ENCODE data around the gene NOS3. TPM values are rescaled to one million over a fixed set of nuclear protein-coding genes. Genes with fewer than 3 reads are reported as not detected.
"Not testable (repeated sequence)": the region's sequence is repeated elsewhere in the genome, so short reads cannot be mapped to it uniquely, and the experiment has no call there.

Gene NOS3
- total RNA-seq, 1 experiment from 2014 or later, result 16.5 TPM

DNA sequence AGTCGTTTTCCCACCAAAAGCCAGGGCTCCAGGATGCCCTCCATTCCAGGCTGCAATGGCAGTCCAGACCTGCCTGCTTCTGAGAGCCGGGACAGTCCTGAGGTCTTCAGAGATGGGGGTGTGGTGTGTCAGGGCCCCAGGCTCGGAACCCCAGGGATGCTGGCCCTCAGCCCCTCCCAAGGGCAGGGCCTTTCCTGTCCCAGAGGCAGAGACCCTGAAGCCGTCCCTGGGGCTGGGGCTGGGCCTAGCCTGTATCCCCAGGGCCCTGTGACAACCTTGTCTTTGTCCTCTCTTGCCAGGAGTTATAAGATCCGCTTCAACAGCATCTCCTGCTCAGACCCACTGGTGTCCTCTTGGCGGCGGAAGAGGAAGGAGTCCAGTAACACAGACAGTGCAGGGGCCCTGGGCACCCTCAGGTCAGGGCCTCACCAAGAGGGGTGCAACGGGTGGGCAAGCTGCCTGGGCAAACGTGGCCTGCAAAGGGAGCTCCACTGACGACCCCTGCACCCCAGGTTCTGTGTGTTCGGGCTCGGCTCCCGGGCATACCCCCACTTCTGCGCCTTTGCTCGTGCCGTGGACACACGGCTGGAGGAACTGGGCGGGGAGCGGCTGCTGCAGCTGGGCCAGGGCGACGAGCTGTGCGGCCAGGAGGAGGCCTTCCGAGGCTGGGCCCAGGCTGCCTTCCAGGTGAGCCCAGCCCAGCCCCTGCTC lies 15.9 kb downstream of the NOS3 start:
- Histone ChIP-seq H3K4me3 (ENCODE audit: insufficient read depth, low read depth, low read length) (no peak overlapping the region), H3K27me3 (ENCODE audit: control insufficient read depth, insufficient read depth, low read length) (no peaks in the 10 kb centered on the region), H3K36me3 (replicated peaks; ENCODE audit: control insufficient read depth, insufficient read depth, low read length) (no peaks in the 10 kb centered on the region)
- DNase-seq, result peak; percentile 43

DNA sequence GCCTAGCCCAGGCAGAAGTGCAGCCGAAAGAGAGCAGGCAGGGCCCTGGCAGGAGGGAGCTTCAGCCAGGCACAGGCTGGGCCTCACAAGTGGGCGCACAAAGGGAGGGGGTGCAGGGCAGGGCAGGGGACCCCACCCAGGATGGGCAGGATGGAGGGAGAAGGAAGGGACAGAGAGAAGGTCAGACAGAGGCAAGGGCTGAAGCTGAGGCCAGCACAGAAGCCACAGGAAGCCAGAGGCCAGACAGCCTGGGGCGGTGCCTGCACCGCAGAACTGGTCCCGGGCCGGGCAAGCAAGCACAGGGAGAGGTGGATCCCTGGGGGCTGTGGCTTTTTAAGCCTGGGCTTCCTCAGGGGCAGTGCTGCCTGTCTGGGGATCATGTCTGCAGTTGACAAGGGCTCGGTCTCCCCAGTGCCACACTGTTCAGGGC lies 16.7 kb downstream of the NOS3 start:
- H3K4me3 ChIP-seq (ENCODE audit: insufficient read depth, low read depth, low read length), result no peak overlapping the region
- H3K27me3 ChIP-seq (ENCODE audit: control insufficient read depth, insufficient read depth, low read length), result no peaks in the 10 kb centered on the region; the same call in 1 of the 2 replicates
- DNase-seq, result peak; percentile 53
- H3K36me3 ChIP-seq (replicated peaks; ENCODE audit: control insufficient read depth, insufficient read depth, low read length), result no peaks in the 10 kb centered on the region

DNA sequence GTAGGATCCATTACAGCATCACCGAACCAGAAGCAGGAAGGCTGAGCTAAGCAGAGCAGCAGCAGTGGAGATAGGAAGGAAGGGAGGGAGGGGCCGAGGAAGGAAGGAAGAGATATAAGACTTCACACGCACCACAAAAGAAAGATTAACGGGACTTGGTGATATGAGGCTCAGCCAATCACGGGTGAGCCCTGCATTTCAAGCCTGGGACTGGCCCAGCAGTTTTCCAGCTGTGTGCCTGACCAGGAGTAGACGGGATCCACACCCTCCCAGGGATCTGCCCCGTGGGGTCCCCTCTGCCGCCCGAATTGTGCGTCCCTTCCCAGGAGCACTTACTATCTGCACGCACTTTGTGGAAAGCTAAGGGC lies 17.3 kb downstream of the NOS3 start:
- Histone ChIP-seq H3K27me3 (ENCODE audit: control insufficient read depth, insufficient read depth, low read length) (no peaks in the 10 kb centered on the region; the same call in 1 of the 2 replicates), H3K4me3 (ENCODE audit: insufficient read depth, low read depth, low read length) (0 out of 2 replicates have a peak overlapping the region, but pooled peaks have one; percentile 12), H3K36me3 (replicated peaks; ENCODE audit: control insufficient read depth, insufficient read depth, low read length) (no peaks in the 10 kb centered on the region)
- DNase-seq, result peak; percentile 64

GRCh38 chr7:151008511-151009323 lies 17.9 kb downstream of the NOS3 start:
- H3K4me3 ChIP-seq (ENCODE audit: insufficient read depth, low read depth, low read length), result peak overlapping the region; percentile 14; the same call in 1 of the 2 replicates
- H3K36me3 ChIP-seq (replicated peaks; ENCODE audit: control insufficient read depth, insufficient read depth, low read length), result no peaks in the 10 kb centered on the region
- peak; percentile 97 for DNase-seq
- H3K27me3 ChIP-seq (ENCODE audit: control insufficient read depth, insufficient read depth, low read length), result no peaks in the 10 kb centered on the region; the same call in 1 of the 2 replicates

- H3K27me3 ChIP-seq (ENCODE audit: control insufficient read depth, insufficient read depth, low read length), result peaks cover 3% of the 10 kb centered on the region; the same call in 1 of the 2 replicates
- H3K4me3 ChIP-seq (ENCODE audit: insufficient read depth, low read depth, low read length), result no peak overlapping the region
- no peaks in the 10 kb centered on the region for H3K36me3 ChIP-seq (replicated peaks; ENCODE audit: control insufficient read depth, insufficient read depth, low read length)
- peak; percentile 86 for DNase-seq
Measured at GRCh38 chr7:151009327-151010036, 18.7 kb downstream of the NOS3 start.

GRCh38 chr7:151010037-151010306 lies 19.2 kb downstream of the NOS3 start:
- Histone ChIP-seq H3K36me3 (replicated peaks; ENCODE audit: control insufficient read depth, insufficient read depth, low read length) (no peaks in the 10 kb centered on the region), H3K4me3 (ENCODE audit: insufficient read depth, low read depth, low read length) (no peak overlapping the region), H3K27me3 (ENCODE audit: control insufficient read depth, insufficient read depth, low read length) (peaks cover 3% of the 10 kb centered on the region; the same call in 1 of the 2 replicates)
- no peak for DNase-seq

GRCh38 chr7:151010307-151011096 lies 19.7 kb downstream of the NOS3 start:
- DNase-seq, result peak; percentile 81
- Histone ChIP-seq H3K4me3 (ENCODE audit: insufficient read depth, low read depth, low read length) (peak overlapping the region; percentile 26), H3K36me3 (replicated peaks; ENCODE audit: control insufficient read depth, insufficient read depth, low read length) (no peaks in the 10 kb centered on the region), H3K27me3 (ENCODE audit: control insufficient read depth, insufficient read depth, low read length) (peaks cover 4% of the 10 kb centered on the region; the same call in 1 of the 2 replicates)

DNA sequence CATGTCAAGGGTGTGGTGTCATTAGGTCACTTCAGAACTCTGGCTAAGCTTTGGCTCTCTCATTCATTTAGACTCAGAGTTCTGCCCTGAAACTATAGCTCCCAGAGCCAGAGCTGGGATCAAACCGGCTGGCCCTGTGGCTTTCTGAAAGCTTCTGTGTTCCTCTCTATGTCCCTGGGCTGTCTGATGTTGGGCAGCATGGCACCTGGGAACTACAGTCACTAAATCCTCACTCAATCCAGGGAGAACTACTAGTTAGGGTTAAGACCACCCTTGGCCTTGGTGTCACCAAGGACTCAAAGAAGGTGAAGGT lies 20.2 kb downstream of the NOS3 start:
- H3K27me3 ChIP-seq (ENCODE audit: control insufficient read depth, insufficient read depth, low read length), result peaks cover 6% of the 10 kb centered on the region; the same call in 1 of the 2 replicates
- no peak for DNase-seq
- no peak overlapping the region for H3K4me3 ChIP-seq (ENCODE audit: insufficient read depth, low read depth, low read length)
- H3K36me3 ChIP-seq (replicated peaks; ENCODE audit: control insufficient read depth, insufficient read depth, low read length), result no peaks in the 10 kb centered on the region

DNA sequence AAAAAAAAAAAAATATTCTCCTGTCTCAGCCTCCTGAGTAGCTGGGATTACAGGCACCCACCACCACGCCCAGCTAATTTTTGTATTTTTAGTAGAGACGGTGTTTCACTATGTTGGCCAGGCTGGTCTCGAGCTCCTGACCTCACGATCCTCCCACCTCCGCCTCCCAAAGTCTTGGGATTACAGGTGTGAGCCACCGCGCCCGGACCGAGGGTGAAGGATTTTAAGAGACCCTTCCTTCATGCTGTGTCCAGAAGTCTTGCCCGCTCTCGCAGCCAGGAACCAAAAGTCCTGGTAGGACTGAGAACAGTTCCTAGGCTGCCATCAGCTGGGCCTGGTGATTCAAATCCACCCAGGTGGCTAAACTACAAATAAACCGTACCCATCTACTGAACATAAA lies 20.8 kb downstream of the NOS3 start:
- DNase-seq; H3K36me3 ChIP-seq (replicated peaks; ENCODE audit: control insufficient read depth, insufficient read depth, low read length); H3K4me3 ChIP-seq (ENCODE audit: insufficient read depth, low read depth, low read length); H3K27me3 ChIP-seq (ENCODE audit: control insufficient read depth, insufficient read depth, low read length): not testable (repeated sequence)

DNA sequence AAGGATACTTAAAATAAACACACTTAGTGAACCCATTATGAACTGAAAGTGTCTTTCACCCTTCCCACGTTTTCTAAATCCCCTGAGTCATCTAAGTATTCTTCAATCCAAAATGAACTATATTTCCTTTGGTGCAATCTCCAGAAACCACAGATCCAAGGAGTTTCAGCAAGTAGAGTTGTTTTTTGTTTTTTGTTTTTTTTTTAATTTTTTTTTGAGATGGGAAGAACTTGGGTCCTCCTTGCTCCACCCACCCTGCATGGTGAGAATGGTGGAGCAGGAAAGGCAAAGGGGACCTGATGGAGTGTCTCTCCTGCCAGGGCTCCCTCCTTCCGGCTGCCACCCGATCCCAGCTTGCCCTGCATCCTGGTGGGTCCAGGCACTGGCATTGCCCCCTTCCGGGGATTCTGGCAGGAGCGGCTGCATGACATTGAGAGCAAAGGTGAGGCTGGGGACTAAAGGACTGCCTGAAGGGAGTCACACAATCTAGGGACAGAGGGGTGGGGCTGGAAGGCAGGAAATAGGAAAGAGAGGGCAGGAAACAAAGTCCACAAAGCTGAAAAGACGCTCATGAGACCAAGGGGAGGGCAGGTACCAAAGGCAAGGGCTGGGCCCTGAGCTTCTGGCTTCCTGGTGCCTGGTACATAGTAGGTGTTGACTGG lies 21.3 kb downstream of the NOS3 start:
- Histone ChIP-seq H3K4me3 (ENCODE audit: insufficient read depth, low read depth, low read length) (no peak overlapping the region), H3K36me3 (replicated peaks; ENCODE audit: control insufficient read depth, insufficient read depth, low read length) (no peaks in the 10 kb centered on the region), H3K27me3 (ENCODE audit: control insufficient read depth, insufficient read depth, low read length) (peaks cover 10% of the 10 kb centered on the region)
- DNase-seq, result no peak

GRCh38 chr7:151012911-151013347 lies 22.1 kb downstream of the NOS3 start:
- DNase-seq, result peak; percentile 92
- Histone ChIP-seq H3K27me3 (ENCODE audit: control insufficient read depth, insufficient read depth, low read length) (peaks cover 18% of the 10 kb centered on the region), H3K4me3 (ENCODE audit: insufficient read depth, low read depth, low read length) (peak overlapping the region; percentile 60), H3K36me3 (replicated peaks; ENCODE audit: control insufficient read depth, insufficient read depth, low read length) (no peaks in the 10 kb centered on the region)

DNA sequence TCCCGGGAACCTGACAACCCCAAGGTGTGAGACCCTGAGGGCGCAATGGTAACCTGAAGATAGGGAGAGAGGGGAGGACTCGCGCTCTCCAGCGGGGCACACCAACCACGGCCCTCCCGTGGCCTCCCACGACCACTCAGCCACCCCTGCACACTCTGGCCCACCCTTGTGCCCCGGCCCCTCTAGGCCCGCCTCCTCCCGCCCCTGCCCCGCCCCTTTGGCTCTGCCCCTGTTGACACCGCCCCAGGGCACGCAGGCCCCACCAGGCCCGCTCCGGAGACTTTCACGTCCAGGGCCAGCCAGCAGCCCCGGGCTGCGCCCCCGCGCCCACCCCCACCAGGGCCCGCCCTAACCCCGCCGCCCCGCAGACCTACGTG lies 22.5 kb downstream of the NOS3 start:
- no peak for DNase-seq
- Histone ChIP-seq H3K36me3 (replicated peaks; ENCODE audit: control insufficient read depth, insufficient read depth, low read length) (no peaks in the 10 kb centered on the region), H3K4me3 (ENCODE audit: insufficient read depth, low read depth, low read length) (peak overlapping the region; percentile 60), H3K27me3 (ENCODE audit: control insufficient read depth, insufficient read depth, low read length) (peaks cover 21% of the 10 kb centered on the region)

GRCh38 chr7:151013733-151014497 lies 23.1 kb downstream of the NOS3 start:
- DNase-seq, result peak; percentile 96
- Histone ChIP-seq H3K27me3 (ENCODE audit: control insufficient read depth, insufficient read depth, low read length) (peaks cover 27% of the 10 kb centered on the region), H3K4me3 (ENCODE audit: insufficient read depth, low read depth, low read length) (peak overlapping the region; percentile 60), H3K36me3 (replicated peaks; ENCODE audit: control insufficient read depth, insufficient read depth, low read length) (no peaks in the 10 kb centered on the region)
